ENCODE measurements around the gene CIAPIN1. TPM values are rescaled to one million over a fixed set of nuclear protein-coding genes. Genes with fewer than 3 reads are reported as not detected.

Gene CIAPIN1
- total and polyA plus RNA-seq, 4 donors: 62.9 to 102 (median 83.4) TPM

DNA sequence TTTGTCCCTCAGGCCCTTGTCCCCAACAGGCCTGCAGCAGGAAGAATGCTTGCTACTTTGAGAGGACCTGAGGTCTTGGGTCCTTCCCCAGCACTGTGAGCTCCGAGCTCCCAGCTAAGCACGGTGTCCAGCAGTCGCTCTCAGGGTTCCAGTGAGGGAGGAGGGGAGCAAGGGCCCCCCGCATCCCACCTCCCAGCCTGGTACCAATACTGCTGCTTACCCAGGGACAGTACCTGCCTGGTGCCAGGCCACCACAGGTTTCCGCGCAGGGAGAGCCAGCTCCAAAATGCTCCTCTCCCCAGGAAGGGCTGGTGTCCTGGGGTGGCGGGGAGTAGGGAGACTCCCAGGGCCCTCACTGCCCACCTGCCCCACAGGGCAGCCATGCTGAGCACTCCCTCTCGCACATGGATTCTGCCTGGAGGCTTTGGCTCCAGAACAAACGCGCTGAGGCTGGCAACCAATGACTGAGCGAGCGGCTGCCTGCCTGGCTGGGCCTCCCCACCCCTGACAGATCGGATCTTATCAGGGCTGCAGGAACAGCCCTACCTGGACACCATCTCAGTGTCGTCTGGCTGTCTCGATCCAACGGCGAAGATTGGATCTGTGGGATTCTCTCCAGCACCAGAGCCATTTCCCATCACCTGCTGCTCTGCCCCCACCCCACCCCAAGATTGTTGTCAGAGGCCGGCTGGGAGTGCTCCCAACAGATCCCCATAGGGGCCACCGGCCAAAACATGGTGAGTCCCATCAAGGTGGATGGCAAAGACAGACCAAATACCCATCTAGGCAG is 36.7 kb upstream of the CIAPIN1 start:
- Histone ChIP-seq H3K36me3 (ENCODE audit: control insufficient read depth, insufficient read depth, low read length) (no peaks in the 10 kb centered on the region), H3K4me1 (ENCODE audit: control insufficient read depth, insufficient read depth, low read length) (peaks cover 50% of the 10 kb centered on the region), H3K4me3 (ENCODE audit: low read depth, low read length) (no peak overlapping the region), H3K27me3 (ENCODE audit: control insufficient read depth, insufficient read depth, low read length) (no peaks in the 10 kb centered on the region), H3K27ac (ENCODE audit: low read depth, low read length) (no peak overlapping the region), H3K9me3 (ENCODE audit: control insufficient read depth, insufficient read depth, low read length) (no peaks in the 10 kb centered on the region)
- peak in 2 of 6 donors; percentile 28 to 47 for DNase-seq (ENCODE audit: low read depth in 4 of 6, low spot score in 6 of 6)
- 66% methylated on average over 12 of the region's 19 CpGs for WGBS (ENCODE audit: insufficient coverage)

DNA sequence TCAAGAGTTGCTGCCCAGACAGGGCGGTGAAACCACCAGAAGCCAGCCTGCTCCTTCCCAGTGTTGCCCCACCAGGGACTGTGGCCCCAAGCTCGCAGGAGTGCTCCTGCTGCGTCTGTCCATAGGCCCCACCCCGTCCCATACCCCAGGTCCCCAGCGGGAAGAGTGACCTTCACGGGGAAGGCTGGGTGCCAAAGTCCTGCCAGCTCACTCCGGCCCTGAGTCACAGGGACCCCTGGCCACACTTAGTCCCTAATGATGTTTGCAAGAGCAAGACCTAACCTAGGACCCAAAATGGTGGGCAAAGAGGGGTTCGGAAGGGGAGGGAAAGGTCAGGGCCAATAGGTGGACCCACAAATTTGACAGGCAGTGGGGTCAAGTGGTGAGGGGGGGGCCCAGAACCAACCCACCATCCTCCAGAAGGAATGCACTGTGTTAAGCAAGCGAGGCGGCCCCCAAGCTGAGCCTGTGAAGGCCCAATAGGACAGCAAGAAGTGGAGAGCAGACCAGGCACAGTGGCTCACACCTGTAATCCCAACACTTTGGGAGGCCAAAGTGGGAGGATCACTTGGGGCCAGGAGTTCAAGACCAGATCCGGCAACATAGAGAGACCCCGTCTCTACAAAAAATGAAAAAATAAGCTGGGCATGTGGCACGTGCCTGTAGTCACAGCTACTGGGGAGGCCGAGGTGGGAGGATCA is 35.8 kb upstream of the CIAPIN1 start:
- Histone ChIP-seq H3K36me3 (ENCODE audit: control insufficient read depth, insufficient read depth, low read length) (peaks cover under 1% of the 10 kb centered on the region), H3K9me3 (ENCODE audit: control insufficient read depth, insufficient read depth, low read length) (no peaks in the 10 kb centered on the region), H3K27ac (ENCODE audit: low read depth, low read length) (no peak overlapping the region), H3K27me3 (ENCODE audit: control insufficient read depth, insufficient read depth, low read length) (no peaks in the 10 kb centered on the region), H3K4me3 (ENCODE audit: low read depth, low read length) (no peak overlapping the region), H3K4me1 (ENCODE audit: control insufficient read depth, insufficient read depth, low read length) (peaks cover 59% of the 10 kb centered on the region)
- WGBS (ENCODE audit: insufficient coverage): 91% methylated on average over 6 of the region's 14 CpGs
- no peak for DNase-seq (ENCODE audit: low read depth in 4 of 6, low spot score in 6 of 6)

DNA sequence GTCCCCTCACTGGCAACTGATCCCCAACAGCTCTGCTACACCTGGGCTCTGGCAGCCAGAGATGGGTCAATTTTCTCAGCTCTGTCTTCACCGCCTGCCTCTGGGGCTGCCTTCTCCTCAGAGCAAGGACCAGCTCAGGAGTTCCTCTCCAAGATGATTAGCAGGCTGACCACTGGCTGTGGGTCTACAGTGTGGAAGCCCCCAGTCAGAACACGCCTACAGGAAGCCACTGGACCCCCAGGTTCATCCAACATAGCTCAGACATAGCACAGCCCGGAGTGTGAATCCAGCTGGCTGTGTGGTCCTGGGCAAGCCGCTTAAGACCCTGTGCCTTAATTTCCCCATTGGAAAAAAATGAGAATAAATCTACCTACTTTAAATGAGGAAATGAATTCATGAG is 34.2 kb upstream of the CIAPIN1 start:
- Histone ChIP-seq H3K27me3 (ENCODE audit: control insufficient read depth, insufficient read depth, low read length) (no peaks in the 10 kb centered on the region), H3K9me3 (ENCODE audit: control insufficient read depth, insufficient read depth, low read length) (no peaks in the 10 kb centered on the region), H3K27ac (ENCODE audit: low read depth, low read length) (no peak overlapping the region), H3K36me3 (ENCODE audit: control insufficient read depth, insufficient read depth, low read length) (peaks cover 6% of the 10 kb centered on the region), H3K4me1 (ENCODE audit: control insufficient read depth, insufficient read depth, low read length) (peaks cover 68% of the 10 kb centered on the region), H3K4me3 (ENCODE audit: low read depth, low read length) (no peak overlapping the region)
- DNase-seq (ENCODE audit: low read depth in 4 of 6, low spot score in 6 of 6): no peak
- WGBS (ENCODE audit: insufficient coverage): 65% methylated on average over 2 of the region's 4 CpGs

DNA sequence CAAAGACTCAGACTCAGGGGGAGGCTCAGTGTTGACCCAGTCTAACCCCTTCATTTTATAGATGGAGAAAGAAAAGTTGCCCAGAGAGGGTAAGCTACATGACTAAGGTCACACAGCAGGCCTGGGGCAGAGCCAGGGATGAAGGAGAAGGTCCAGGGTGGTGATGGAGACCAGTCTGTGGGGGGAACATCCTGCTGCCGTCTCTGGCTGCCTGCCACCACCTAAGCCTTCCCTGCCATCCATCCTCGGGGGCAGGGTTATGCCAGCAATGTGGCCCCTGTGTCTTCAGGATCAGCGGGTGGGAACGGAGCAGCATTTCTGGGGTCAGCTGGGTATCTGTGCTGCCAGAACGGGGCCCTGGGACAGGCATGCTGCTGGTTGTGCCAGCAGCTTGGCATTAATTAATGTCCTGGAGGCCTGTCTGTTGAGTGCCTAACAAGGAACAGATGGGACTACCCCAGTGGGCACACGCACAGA is 33.6 kb upstream of the CIAPIN1 start:
- Histone ChIP-seq H3K27me3 (ENCODE audit: control insufficient read depth, insufficient read depth, low read length) (no peaks in the 10 kb centered on the region), H3K4me3 (ENCODE audit: low read depth, low read length) (no peak overlapping the region), H3K27ac (ENCODE audit: low read depth, low read length) (no peak overlapping the region), H3K36me3 (ENCODE audit: control insufficient read depth, insufficient read depth, low read length) (peaks cover 9% of the 10 kb centered on the region), H3K4me1 (ENCODE audit: control insufficient read depth, insufficient read depth, low read length) (peaks cover 71% of the 10 kb centered on the region), H3K9me3 (ENCODE audit: control insufficient read depth, insufficient read depth, low read length) (no peaks in the 10 kb centered on the region)
- peak in 2 of 6 donors; percentile 27 to 53 for DNase-seq (ENCODE audit: low read depth in 4 of 6, low spot score in 6 of 6)
- WGBS (ENCODE audit: insufficient coverage): 28% methylated on average over 6 of the region's 6 CpGs

DNA sequence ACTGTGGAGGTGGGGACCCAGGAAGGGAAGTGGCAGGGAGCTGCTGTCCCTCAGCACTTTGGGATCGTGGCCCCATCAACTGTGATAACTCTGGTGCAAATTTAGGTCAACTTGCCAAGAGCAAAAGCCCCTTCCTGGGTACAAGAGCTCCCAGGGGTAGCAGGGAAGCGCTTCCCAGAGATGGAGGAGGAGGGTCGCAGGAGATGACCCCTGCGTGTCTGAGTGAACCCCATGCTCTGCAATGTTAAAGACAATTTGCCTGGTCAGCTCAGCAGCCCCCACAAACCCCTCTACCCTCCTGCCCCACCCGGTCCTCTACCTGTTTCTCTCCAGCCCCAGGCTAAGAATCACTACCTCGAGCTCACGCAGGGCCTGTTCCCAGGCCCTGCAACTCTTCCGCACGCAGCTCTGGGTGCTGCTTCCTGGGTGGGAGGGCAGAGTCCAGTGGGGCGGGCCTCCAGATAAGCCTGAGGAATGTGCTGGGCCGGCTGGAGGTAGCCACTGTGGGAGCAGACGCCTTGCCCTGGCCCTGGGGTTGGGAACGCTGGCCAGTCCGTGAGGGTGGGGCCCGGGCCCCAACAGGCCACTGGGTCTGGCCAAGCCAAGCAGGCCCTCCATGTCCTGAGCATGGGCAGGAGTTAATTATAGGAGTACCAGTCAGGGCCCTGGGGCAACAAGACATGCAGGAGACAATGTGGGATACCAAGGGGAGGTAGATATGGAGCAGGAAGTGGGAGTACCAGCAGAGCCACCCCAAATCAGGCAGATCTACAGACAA is 33.0 kb upstream of the CIAPIN1 start:
- WGBS (ENCODE audit: insufficient coverage): 40% methylated on average over 14 of the region's 15 CpGs
- no peaks in the 10 kb centered on the region for H3K27me3 ChIP-seq (ENCODE audit: control insufficient read depth, insufficient read depth, low read length)
- no peaks in the 10 kb centered on the region for H3K9me3 ChIP-seq (ENCODE audit: control insufficient read depth, insufficient read depth, low read length)
- H3K4me1 ChIP-seq (ENCODE audit: control insufficient read depth, insufficient read depth, low read length): peaks cover 70% of the 10 kb centered on the region
- peaks cover 15% of the 10 kb centered on the region for H3K36me3 ChIP-seq (ENCODE audit: control insufficient read depth, insufficient read depth, low read length)
- no peak overlapping the region for H3K27ac ChIP-seq (ENCODE audit: low read depth, low read length)
- no peak for DNase-seq (ENCODE audit: low read depth in 4 of 6, low spot score in 6 of 6)
- peak overlapping the region; percentile 59 for H3K4me3 ChIP-seq (ENCODE audit: low read depth, low read length)

DNA sequence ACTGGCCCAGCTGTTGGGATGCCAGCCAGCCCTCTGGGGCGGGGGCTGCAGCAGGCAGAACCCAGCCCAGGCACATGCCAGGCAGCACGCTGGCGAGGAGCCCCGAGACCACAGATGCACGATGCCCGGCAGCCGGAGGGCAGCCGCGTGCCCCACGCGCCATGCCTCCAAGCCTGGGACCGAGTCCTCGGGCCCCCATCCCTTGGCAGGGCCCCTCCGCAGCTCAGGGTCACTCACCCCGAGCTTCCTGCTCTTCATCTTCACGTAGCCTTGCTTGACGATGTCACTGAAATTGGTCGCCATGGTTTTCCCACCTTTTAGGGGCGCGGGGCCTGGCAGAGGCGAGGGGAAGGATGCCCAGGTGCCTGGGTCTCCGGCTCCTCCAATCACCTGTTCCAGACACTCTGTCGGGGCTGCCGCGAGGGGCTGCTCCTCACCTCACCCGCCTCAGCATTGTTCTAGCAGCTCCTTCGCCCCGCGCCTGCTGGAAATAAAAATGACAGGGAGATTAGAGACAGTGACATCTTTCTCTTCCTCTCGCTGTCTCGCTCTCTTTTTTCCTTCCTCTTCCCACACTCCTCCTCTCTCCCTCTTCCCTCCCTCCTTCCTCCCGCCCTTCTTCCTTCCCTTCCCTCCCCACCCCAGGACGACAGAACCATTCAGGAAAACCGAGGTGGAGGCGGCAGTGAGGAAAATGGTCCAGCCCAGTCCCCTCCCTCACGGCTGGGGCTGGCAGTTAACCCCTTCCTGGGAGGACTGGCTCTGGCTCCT is 32.2 kb upstream of the CIAPIN1 start:
- peaks cover 68% of the 10 kb centered on the region for H3K4me1 ChIP-seq (ENCODE audit: control insufficient read depth, insufficient read depth, low read length)
- no peaks in the 10 kb centered on the region for H3K27me3 ChIP-seq (ENCODE audit: control insufficient read depth, insufficient read depth, low read length)
- WGBS (ENCODE audit: insufficient coverage): 2% methylated on average over 26 of the region's 36 CpGs
- peak overlapping the region; percentile 59 for H3K4me3 ChIP-seq (ENCODE audit: low read depth, low read length)
- H3K27ac ChIP-seq (ENCODE audit: low read depth, low read length): no peak overlapping the region
- peaks cover 22% of the 10 kb centered on the region for H3K36me3 ChIP-seq (ENCODE audit: control insufficient read depth, insufficient read depth, low read length)
- peak; percentile 57 to 97 (median 72) for DNase-seq (ENCODE audit: low read depth in 4 of 6, low spot score in 6 of 6)
- H3K9me3 ChIP-seq (ENCODE audit: control insufficient read depth, insufficient read depth, low read length): no peaks in the 10 kb centered on the region

DNA sequence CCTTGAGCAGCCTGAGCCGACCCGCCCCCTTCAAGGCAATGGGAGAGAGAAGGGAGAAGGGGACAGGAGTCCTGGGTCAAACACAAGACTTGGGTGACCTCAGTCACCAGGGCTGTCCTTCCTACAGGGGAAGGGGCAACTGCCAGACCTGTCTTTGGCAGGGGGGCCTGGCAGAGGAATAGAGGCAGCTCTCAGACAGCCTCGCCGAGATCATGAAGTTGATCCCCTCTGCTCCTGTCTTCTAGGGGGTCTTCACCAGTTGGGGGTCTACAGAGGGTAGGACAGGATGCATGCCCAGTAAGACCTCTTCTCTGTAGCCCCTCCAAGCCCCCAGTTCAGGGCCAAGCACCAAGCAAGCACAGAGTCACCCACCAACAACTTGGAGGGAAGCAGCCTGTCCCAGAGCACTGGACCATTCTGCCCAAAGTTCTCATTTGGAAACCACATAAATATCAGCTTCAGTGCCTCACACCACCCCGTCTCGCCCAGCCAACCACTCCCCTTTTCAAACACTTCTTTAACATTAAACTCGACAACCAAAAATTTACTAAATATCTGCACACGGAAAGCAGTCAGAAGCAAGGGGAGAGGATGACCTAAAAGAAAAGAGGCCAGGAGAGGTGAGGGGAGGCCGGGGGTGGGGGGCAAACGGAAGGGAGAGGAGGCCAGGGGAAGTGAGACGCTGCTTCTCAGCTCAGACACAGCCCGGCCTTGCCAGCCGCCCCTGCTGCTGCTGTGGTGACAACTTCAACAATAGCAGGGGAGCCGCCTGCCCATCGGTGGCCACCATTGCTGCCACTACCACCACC is 31.4 kb upstream of the CIAPIN1 start:
- no peak overlapping the region for H3K27ac ChIP-seq (ENCODE audit: low read depth, low read length)
- H3K4me1 ChIP-seq (ENCODE audit: control insufficient read depth, insufficient read depth, low read length): peaks cover 61% of the 10 kb centered on the region
- no peak for DNase-seq (ENCODE audit: low read depth in 4 of 6, low spot score in 6 of 6)

DNA sequence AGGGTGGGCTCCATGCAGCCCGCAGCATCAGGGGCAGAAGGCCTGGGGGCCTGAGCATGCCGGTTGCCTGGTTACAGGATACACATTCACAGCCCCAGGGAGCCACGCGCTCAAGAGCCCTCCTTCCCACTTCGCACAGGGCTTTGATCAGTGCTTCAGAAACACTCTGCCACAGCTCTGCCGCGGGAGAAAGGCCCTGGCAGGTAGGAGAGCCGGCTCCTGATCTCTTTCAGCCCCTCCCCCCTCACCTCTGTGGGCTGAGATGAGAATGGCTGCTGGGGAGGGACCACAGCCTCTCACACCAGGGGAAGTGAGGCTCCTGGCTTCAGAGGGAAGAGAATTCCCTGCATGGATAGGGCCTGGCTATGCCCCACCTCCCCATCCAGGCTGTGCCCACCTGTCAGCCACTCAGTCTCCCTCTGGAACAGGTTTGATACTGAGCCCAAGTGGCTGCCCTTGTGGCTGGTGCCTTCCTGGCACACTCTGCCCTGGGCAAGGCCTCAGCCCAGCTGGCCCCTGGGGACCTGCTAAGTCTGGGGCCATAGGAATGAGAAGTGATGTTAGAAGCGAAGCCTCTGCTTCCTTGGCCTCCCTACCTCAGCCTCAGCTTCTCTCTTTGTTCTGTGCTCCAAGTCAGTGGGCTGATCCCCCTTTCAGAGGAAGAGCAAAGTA is 30.5 kb upstream of the CIAPIN1 start:
- no peak overlapping the region for H3K27ac ChIP-seq (ENCODE audit: low read depth, low read length)
- H3K4me1 ChIP-seq (ENCODE audit: control insufficient read depth, insufficient read depth, low read length): peaks cover 66% of the 10 kb centered on the region
- H3K36me3 ChIP-seq (ENCODE audit: control insufficient read depth, insufficient read depth, low read length): peaks cover 35% of the 10 kb centered on the region
- no peak overlapping the region for H3K4me3 ChIP-seq (ENCODE audit: low read depth, low read length)
- H3K27me3 ChIP-seq (ENCODE audit: control insufficient read depth, insufficient read depth, low read length): no peaks in the 10 kb centered on the region
- H3K9me3 ChIP-seq (ENCODE audit: control insufficient read depth, insufficient read depth, low read length): no peaks in the 10 kb centered on the region
- peak in 1 of 6 donors; percentile 46 for DNase-seq (ENCODE audit: low read depth in 4 of 6, low spot score in 6 of 6)
- WGBS (ENCODE audit: insufficient coverage): 28% methylated on average over 5 of the region's 9 CpGs

More for the DNA sequence above, 31.4 kb upstream of the CIAPIN1 start:
- WGBS (ENCODE audit: insufficient coverage): 24% methylated on average over 10 of the region's 15 CpGs
- peak overlapping the region; percentile 59 for H3K4me3 ChIP-seq (ENCODE audit: low read depth, low read length)
- H3K36me3 ChIP-seq (ENCODE audit: control insufficient read depth, insufficient read depth, low read length): peaks cover 26% of the 10 kb centered on the region
- no peaks in the 10 kb centered on the region for H3K27me3 ChIP-seq (ENCODE audit: control insufficient read depth, insufficient read depth, low read length)
- H3K9me3 ChIP-seq (ENCODE audit: control insufficient read depth, insufficient read depth, low read length): no peaks in the 10 kb centered on the region
